Measurements from ENCODE around the gene ARHGEF16. TPM values are rescaled to one million over a fixed set of nuclear protein-coding genes. Genes with fewer than 3 reads are reported as not detected.

The ARHGEF16 gene
- total RNA-seq, 1 donor from 2014 or later = 21.6 TPM

DNA sequence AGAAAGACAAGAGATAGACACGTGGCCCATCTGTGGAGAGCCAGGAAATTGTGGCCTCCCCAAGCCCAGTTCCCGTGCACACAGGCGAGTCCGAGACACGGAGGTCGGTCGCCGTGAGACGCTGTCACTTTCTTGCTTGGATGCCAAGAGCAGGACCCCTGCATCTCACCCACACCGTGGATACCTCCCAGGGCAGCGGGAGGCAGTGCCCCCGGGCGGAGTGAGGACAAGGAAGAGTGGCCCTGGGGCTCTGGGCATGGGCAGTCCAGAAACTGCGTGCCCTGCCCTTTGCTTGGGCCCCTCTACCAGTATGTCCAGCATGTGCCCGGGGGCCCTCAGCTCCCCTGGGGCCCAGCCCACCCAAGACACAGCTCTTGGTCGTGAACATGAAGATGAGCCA lies 24.7 kb upstream of the ARHGEF16 start:
- H3K4me3 ChIP-seq (ENCODE audit: low read depth, low read length) = no peak overlapping the region
- DNase-seq (ENCODE audit: low read depth) (no peak), FAIRE-seq (no peak)
- TF ChIP-seq, protein P1, sequence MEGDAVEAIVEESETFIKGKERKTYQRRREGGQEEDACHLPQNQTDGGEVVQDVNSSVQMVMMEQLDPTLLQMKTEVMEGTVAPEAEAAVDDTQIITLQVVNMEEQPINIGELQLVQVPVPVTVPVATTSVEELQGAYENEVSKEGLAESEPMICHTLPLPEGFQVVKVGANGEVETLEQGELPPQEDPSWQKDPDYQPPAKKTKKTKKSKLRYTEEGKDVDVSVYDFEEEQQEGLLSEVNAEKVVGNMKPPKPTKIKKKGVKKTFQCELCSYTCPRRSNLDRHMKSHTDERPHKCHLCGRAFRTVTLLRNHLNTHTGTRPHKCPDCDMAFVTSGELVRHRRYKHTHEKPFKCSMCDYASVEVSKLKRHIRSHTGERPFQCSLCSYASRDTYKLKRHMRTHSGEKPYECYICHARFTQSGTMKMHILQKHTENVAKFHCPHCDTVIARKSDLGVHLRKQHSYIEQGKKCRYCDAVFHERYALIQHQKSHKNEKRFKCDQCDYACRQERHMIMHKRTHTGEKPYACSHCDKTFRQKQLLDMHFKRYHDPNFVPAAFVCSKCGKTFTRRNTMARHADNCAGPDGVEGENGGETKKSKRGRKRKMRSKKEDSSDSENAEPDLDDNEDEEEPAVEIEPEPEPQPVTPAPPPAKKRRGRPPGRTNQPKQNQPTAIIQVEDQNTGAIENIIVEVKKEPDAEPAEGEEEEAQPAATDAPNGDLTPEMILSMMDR (IDR thresholded peaks at IDR 0.05; ENCODE audit: insufficient read depth, low read length, severe bottlenecking) = no peak
- H3K36me3 ChIP-seq (ENCODE audit: control insufficient read depth, insufficient read depth, low read length) = no peaks in the 10 kb centered on the region
- no peaks in the 10 kb centered on the region for H3K27me3 ChIP-seq (ENCODE audit: control insufficient read depth, insufficient read depth, low read length)

DNA sequence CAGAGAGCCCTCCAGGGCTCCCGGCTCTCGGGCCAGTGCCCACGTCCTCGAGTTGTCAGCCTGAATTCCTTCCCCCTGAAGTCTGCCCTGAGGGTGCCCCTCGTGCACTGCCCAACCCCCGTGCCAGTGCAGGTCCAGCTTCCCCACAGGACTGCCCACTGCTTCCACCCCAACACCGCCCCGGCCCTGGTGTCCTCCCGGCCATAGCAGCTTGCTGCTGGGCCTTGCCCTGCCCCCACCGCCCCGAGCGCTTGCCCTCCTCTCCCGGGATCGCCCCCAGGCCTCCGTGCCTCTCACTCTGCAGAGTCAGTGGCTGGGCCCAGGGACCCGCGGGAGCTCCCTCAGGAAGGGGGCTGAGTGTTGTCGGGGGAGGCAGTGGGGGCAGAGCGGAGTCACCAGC lies 24.1 kb upstream of the ARHGEF16 start:
- TF ChIP-seq, protein P1 (IDR thresholded peaks at IDR 0.05; ENCODE audit: insufficient read depth, low read length, severe bottlenecking) = no peak
- DNase-seq (ENCODE audit: low read depth) = no peak
- Histone ChIP-seq H3K36me3 (ENCODE audit: control insufficient read depth, insufficient read depth, low read length) (no peaks in the 10 kb centered on the region), H3K4me3 (ENCODE audit: low read depth, low read length) (no peak overlapping the region), H3K27me3 (ENCODE audit: control insufficient read depth, insufficient read depth, low read length) (no peaks in the 10 kb centered on the region)
- FAIRE-seq = no peak

DNA sequence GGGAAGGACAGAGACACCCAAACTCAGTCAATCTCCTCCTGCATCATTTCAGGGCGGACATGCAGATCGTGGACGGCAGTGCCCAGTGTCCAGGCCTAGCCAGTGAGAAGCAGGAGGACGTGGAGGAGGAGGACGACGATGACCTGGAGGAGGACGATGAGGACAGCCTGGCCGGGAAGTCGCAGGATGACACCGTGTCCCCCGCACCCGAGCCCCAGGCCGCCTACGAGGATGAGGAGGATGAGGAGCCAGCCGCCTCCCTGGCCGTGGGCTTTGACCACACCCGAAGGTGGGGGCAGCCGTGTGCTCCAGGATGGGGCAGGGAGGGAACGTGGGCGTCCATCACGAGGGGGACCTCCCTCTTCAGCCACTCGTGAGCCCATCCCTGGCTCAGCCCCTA lies 23.6 kb upstream of the ARHGEF16 start:
- Histone ChIP-seq H3K27me3 (ENCODE audit: control insufficient read depth, insufficient read depth, low read length) (no peaks in the 10 kb centered on the region), H3K36me3 (ENCODE audit: control insufficient read depth, insufficient read depth, low read length) (no peaks in the 10 kb centered on the region), H3K4me3 (ENCODE audit: low read depth, low read length) (no peak overlapping the region)
- DNase-seq (ENCODE audit: low read depth) = no peak
- TF ChIP-seq, protein P1 (IDR thresholded peaks at IDR 0.05; ENCODE audit: insufficient read depth, low read length, severe bottlenecking) = no peak
- no peak for FAIRE-seq

DNA sequence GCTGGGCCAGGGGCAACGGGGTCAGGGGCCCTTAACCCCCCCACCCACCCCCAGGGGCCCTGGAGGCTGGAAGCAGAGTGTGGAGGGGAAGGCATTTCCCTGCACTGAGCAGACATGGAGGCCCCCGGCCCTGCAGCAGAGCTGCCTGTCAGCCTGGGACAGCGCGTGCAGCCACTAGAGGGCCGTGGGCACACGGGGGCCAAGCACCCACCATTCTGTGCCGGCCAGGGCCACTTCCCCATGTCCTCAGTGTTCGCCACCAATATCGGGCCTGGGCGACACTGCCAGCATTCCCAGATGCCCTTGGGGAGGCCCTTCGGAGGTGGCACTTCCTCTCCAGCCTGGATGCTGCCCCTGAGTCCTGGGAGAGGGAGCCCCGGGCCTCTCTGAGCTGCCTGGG lies 23.2 kb upstream of the ARHGEF16 start:
- Histone ChIP-seq H3K4me3 (ENCODE audit: low read depth, low read length) (no peak overlapping the region), H3K27me3 (ENCODE audit: control insufficient read depth, insufficient read depth, low read length) (no peaks in the 10 kb centered on the region), H3K36me3 (ENCODE audit: control insufficient read depth, insufficient read depth, low read length) (no peaks in the 10 kb centered on the region)
- no peak for DNase-seq (ENCODE audit: low read depth)
- FAIRE-seq = no peak
- TF ChIP-seq, protein P1 (IDR thresholded peaks at IDR 0.05; ENCODE audit: insufficient read depth, low read length, severe bottlenecking) = no peak

DNA sequence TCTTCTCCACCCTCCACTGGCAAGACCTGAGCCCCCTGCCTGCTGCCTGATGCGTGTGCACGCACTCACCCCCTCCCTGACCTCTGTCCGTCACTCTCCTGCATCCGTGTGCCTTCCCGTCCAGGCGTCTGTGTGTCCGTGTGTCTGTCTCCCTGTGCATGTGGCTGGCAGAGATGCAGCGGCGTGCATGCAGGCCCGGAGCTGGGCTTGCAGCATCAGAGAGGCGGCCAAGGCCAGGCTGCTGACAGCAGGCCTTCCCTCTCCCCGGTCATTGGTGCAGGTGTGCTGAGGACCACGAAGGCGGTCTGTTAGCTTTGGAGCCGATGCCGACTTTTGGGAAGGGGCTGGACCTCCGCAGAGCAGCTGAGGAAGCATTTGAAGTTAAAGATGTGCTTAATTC lies 22.8 kb upstream of the ARHGEF16 start:
- Histone ChIP-seq H3K36me3 (ENCODE audit: control insufficient read depth, insufficient read depth, low read length) (no peaks in the 10 kb centered on the region), H3K4me3 (ENCODE audit: low read depth, low read length) (no peak overlapping the region), H3K27me3 (ENCODE audit: control insufficient read depth, insufficient read depth, low read length) (no peaks in the 10 kb centered on the region)
- DNase-seq (ENCODE audit: low read depth) (no peak), FAIRE-seq (no peak)
- TF ChIP-seq, protein P1 (IDR thresholded peaks at IDR 0.05; ENCODE audit: insufficient read depth, low read length, severe bottlenecking) = no peak

DNA sequence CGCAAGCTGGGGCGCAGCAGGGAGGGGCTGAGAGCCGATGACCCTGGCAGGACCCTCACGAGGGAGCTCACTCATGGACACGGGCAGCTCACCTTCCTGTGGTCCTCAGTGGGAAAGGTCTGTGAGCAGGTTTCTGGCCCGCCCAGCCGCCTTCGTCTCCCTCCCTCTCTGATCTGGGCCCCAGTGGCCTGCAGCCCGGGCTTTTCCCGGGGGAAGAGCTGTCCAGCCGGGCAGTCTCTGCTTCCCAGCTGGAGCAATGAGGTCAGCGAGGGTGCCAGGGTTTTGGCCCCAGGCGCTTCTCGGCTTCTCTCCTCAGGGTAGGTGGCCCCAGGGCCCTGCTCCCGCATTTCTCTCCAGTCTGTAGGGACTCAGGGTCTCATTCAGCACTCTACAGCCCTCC lies 22.2 kb upstream of the ARHGEF16 start:
- TF ChIP-seq, protein P1 (IDR thresholded peaks at IDR 0.05; ENCODE audit: insufficient read depth, low read length, severe bottlenecking) = no peak
- DNase-seq (ENCODE audit: low read depth) (no peak), FAIRE-seq (no peak)
- Histone ChIP-seq H3K36me3 (ENCODE audit: control insufficient read depth, insufficient read depth, low read length) (no peaks in the 10 kb centered on the region), H3K4me3 (ENCODE audit: low read depth, low read length) (no peak overlapping the region), H3K27me3 (ENCODE audit: control insufficient read depth, insufficient read depth, low read length) (no peaks in the 10 kb centered on the region)
